IPS-18c (cell line): ENCODE results near the gene CMIP.

ENCODE experiments used
- H3K4me3 ChIP-seq: 2 replicates; pipeline ENCODE4 v1.7.0; 2013; ENCODE audit warnings: low read depth, mild to moderate bottlenecking, low read length, moderate library complexity; ENCODE audit not compliant: insufficient read depth
- H3K9me3 ChIP-seq: one replicate; pipeline ENCODE4 v1.6.1; 2013; ENCODE audit warnings: mild to moderate bottlenecking, low read length, moderate library complexity; ENCODE audit not compliant: control insufficient read depth, insufficient read depth

CMIP gene

DNA sequence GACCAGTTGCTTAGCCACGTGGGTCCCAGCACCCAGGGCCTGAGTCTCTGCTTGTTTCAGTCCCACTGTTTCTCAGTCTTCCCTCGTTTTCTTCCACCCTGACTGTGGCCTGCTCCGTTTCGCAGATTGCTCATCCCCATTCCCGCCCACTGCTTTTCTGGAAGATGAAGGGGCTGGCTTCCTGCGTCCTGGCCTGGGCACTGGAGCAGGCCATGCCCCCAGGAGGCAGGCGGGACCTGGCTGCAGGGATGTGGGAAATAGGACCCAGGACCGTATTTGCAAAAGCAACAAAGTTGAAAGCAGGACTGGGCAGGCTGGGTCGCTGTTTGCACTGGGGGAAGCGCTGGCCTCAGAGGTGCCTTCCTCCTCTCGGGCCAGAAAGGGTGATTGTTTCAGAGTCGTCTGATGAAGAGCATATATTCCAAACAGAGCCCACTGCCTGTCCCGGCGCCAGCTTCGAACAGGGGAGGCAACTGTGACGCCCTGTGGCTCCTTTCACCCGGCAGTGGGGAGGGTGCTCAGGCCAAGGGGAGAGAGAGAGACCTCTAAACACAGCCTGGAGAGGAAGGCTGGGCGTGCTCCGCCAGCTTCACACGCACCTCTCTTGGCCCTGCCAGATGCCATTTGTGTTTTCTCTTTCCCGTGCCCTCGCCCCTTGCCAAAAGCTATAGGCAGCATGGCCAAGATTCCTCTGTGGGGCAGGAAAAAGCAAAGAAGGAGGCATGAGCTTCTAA, 108.6 kb downstream of the CMIP start:
- no peak overlapping the region for H3K4me3 ChIP-seq
- no peaks in the 10 kb centered on the region for H3K9me3 ChIP-seq

DNA sequence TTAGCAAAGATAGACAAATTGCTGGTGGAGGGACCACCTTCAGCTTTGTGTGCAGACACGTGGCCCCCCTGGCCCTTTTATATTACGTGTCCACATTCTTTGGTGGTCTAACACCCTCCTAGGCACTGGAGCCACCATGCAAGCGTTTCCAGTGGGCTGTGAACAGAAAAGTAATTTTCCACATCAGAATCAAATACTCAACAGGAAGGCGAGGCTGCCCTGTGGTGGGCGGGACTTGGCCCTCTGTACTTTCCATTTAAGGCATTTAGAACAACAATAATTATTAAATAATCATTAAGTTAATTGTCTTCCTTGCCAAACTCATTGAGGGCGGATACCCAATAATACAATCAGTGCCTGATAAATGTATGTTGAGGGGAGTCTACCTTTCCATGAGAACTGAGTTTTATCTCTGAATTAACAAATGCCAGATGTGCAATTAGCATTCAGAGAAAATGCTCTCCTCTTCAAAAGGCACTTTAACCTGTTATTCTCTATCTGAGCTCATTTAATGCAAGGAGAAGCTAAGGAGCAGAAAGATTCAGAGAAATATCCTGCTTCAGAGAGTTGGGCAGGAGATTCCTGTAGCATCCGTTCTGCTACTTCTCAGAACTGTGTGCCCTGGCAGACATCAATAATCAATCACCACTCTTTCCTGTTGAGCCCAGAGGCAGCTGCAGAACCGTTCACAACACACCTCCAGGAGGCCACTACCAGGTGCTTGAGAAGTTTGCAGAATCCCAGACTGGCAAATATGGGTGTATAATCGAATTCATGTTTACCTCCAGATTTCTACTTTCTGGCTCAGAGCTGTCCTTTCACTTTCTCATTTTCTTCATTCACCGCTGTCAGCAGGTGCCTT, 109.4 kb downstream of the CMIP start:
- H3K4me3 ChIP-seq: no peak overlapping the region
- H3K9me3 ChIP-seq: no peaks in the 10 kb centered on the region

DNA sequence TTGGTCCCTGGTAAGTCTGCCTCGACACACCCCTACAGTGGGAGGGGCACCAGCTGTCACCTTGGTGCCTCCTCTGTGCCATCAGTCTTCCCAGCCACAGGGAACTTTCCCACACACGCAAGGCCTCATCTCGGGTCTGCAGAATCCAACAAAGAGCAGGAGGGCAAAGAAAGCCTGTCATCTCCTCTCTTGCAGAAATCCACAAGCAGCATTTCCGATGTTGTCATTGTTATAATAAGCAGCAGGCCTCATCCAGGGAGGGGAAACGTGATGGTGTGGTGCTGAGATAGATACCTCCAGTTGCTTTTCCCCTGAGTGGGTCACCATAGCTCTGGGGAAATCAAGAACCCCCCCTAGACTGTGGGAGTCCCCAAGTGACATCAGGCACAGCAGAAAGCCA, 110.4 kb downstream of the CMIP start:
- H3K4me3 ChIP-seq: no peak overlapping the region

DNA sequence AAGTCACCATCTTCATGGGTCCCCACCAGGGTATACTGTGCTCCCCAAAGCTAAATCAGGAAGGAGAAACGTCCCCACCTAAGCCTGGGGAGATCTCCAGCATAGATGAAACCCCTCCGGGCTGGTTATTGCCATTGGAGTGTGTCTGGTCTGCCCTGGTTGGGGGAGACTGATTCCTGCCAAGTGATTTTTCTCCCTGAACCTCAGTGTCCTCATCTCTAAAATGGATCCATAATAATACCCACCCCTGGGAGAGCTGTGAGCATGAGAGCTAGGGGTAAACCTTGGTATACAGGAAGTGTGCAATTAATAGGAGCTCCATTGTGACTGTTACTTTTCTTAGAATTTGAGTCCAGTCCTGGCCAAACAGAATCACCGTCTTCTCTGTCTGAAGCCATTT, 111.1 kb downstream of the CMIP start:
- Histone ChIP-seq H3K4me3 (no peak overlapping the region), H3K9me3 (no peaks in the 10 kb centered on the region)

More for the DNA sequence above, 110.4 kb downstream of the CMIP start:
- no peaks in the 10 kb centered on the region for H3K9me3 ChIP-seq

DNA sequence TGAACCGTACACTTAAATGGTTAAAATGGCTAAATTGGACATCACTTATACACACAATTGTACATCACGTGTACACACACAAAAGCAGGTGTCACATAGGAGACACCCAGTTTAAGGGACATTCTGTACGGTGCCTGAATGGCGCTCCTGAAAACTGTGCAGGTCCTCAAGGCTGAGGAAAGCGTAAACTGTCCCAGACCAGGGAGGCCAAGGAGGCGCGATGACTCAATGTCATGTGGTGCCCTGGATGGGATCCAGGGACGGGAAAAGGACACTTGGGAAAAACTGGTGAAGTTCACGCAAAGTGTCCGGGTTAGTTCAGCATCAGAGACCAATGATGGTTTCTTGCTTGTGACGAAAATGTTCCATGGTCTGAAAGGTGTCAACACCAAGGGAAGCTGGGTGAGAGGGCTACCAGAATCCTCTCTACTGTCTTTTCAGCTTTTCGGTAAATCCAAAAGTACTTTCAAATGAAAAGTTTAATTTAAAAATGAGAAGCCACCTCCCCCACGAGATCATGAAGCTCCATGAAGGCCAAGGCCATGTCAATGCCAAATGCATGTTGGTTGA, 112.2 kb downstream of the CMIP start:
- Histone ChIP-seq H3K4me3 (no peak overlapping the region), H3K9me3 (no peaks in the 10 kb centered on the region)

DNA sequence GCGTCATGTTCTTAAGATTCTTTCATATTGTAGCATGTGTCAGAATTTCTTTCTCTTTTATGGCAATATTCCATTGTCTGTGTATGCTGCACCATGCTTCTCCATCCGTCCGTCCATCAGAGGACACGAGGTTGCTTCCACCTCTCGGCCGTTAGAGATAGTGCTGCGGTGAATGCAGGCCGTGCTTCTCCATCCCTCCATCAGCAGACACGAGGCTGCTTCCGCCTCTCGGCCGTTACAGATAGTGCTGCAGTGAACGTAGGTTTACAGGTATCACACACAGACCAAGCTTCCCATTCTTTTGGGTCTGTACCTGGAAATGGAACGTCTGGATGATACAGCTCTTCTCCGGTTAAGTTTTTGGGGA, 113.5 kb downstream of the CMIP start:
- no peaks in the 10 kb centered on the region for H3K9me3 ChIP-seq

DNA sequence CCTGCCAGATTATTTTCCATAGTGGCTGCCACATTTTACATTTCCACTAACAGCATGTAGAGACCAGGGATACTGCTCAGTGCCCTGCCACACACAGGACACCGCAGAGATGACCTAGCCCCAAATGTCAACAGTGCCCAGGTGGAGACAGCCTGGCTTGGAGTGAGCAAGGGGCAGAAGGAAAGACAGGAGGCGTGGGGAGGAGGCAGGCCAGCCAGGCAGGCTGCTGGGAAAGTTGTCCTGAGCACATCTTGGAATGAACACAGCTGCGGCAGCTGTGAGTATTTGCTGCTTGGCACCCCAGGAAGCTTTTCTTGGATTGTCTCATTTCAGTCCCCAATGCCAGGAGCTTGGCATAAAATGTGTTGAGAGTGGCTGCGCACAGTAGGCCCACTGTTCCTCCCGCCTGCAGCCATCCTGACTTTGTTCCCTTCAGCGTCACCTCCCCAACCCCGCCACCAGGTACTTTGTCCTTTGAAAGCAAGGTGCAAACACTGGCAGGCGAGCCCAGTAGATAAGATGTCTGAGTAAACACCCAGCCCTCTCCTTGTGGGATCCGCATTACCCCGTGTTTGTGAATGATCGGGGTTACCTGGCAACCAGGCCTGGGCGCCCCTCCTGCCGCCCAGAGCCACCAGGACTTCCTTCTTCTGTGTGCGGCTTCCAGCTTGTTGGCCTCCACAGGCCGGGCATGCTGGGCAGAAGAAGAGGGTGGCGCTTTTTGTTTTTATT, 114.0 kb downstream of the CMIP start:
- Histone ChIP-seq H3K9me3 (no peaks in the 10 kb centered on the region), H3K4me3 (no peak overlapping the region)

More for the DNA sequence above, 113.5 kb downstream of the CMIP start:
- H3K4me3 ChIP-seq: no peak overlapping the region

DNA sequence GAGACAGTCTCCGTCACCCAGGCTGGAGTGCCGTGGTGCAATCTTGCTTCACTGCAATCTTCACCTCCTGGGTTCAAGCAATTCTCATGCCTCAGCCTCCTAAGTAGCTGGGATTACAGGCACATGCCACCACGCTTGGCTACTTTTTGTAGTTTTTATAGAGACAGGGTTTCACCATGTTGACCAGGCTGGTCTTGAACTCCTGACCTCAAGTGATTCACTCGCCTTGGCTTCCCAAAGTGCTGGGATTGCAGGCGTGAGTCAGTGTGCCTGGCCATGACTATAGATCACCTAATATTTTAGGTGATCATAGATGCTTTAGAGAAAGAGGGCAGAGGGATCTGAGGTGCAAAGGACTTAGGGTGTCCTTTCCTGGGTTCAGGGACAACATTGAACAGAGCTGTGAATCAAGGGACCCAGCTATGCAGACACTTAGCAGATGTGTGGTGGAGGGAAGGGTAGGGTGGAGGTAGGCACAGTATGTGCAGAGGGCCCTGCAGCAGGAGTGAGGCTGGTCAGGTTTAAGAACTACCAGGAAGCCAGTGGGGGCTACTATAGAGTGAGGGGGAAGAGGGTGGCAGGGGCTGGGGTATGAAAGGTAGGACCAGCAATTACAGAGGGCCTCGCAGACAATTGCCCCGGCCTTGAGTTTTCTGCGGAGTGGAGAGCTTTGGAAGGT, 116.5 kb downstream of the CMIP start:
- H3K9me3 ChIP-seq: no peaks in the 10 kb centered on the region
- H3K4me3 ChIP-seq: no peak overlapping the region

DNA sequence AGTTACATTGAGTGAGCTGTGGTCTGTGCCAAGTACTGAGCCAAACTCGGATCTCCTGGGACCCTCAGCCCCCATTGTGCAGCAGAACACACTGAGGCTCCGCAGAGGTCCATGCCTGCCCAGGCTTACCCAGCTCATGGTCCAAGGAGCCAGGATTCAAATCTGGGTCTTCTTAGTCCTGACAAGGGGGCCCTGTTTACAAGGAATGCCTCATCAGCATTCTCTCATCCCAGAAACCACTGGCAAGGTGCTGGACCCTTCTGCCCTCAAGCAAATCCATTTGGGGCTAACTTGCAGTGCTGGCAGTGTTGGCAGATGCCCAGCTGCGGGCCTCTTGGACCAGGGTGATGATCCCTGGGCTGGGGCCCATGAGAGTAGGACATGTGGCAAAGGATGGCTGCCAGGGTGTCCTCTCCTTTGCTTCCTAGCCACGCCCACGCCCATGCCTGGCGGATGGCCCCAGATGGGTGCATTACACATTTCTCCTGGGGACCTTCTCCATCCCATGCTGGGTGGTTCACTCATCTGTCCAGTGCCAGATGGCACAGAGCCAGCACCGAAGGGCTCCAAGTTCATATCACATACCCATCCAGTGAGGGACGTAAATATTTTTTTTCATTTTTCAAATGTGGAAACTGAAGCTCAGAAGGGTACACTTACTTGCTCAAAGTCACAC, 117.7 kb downstream of the CMIP start:
- Histone ChIP-seq H3K4me3 (no peak overlapping the region), H3K9me3 (no peaks in the 10 kb centered on the region)

DNA sequence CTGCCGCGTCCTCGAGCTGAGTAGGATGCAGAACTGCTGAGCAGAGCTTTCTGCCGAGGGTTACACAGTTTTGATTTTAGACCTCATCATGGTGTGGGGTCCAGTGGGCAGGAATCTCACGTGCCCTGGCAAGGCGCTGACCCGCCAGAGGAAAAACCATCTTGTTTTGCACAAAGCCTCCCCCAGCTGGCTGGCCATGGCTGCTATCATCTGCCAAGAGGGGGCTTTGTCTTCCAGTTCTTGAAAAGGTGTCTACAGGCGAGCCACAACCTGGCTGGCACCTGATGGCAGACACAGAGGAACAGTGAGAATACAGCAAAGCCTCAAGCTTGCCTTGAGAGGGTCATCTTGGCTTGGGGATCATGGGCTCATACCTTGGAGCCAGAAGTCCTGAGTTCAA, 118.3 kb downstream of the CMIP start:
- no peaks in the 10 kb centered on the region for H3K9me3 ChIP-seq
- H3K4me3 ChIP-seq: no peak overlapping the region

DNA sequence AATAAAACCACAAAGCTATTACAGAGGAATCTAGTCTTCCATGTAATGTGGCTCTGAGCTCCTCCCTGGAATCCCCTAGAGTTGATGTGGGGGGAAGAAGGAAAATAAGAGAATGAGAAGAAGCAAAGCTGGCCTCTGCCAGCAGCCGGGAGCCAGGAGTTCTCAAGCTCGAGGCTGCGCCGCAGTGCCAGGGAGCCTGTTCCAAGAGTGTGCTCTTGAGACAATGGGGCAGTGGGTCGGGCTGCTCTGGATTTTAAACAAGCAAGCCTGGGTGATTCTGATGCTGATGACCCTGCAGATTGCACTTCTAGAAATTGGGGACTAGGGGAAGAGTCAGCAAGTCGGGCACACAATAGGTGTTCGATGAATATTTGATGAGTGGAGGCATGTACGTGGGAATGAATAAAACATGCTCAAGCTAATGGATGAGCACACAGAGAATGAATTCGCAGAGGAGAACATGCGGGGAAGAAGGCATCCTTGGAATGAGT, 119.9 kb downstream of the CMIP start:
- H3K4me3 ChIP-seq: no peak overlapping the region
- H3K9me3 ChIP-seq: no peaks in the 10 kb centered on the region

DNA sequence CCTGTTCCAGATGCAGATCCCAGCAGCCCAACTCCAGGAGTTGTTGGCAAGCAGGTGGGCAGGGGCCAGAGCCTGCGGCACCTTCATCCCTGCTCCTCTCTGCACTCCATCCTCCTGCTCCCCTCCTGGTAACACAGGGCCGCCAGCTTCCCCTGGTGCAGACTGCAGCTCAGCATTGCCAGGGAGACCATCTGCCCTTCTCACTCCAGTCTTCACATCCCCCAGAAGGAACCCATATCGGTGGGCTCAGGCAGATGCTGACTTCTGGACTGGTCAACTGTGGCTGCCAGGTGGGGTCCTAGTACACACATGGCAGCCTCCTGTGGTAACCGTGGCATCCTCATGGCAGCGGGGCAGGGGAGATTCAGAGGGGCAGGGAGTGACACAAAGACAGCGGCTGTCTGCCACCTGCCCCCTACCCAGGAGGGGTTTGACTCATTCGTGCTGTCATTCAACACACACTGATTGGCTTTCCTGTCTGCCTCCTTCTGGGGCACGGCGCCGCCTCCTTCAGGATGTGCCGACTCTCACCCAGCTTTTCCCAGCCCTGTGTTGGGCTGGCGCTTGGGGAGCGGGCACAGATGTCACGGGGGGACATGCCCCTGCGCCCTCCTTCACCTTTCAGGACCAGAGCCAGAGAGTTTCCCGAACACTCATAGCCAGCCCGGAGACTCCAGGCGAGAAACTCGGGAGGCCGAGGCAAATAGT, 120.9 kb downstream of the CMIP start:
- Histone ChIP-seq H3K4me3 (no peak overlapping the region), H3K9me3 (no peaks in the 10 kb centered on the region)

DNA sequence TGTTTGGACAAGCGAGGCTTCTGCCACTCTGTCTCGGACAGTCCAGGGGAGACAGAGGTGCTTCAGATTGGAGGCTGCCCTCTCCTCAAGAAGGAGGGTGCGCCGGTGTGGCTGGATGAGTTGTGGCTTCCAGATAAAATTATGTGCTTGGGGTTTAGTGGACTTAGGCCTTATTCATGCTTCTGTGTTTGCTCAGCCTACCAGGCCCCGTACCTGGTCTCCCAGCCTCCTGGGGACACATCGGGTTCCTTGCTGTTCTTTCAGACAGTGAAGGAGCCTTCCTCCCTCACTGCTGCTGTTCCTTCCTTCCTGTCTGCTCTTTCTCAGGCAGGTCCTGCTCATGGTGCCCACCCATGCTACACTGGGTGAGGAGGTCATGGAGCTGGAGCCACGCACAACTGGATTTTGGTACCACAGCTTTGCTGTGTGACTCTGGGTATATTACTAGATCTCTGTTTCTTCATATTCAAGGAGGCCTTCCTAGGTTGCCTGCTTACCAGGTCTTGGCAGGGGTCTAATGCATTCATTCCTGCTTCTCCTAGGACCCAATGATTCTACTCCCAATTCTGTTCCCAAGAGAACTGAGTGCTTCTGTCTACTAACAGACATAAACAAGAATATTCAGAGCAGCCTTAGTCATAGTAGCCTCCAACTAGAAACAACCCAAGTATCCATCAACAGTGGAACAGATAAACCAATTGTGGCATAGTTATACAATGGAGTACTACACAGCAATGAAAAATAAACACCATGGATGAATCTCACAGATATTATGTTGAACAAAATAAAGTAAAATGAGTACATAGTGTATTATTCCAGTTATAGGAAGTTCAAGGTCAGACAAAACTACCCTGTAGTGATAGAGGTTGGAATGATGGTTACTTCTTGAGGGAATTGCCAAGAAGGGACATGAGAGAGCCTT, 121.7 kb downstream of the CMIP start:
- no peak overlapping the region for H3K4me3 ChIP-seq

DNA sequence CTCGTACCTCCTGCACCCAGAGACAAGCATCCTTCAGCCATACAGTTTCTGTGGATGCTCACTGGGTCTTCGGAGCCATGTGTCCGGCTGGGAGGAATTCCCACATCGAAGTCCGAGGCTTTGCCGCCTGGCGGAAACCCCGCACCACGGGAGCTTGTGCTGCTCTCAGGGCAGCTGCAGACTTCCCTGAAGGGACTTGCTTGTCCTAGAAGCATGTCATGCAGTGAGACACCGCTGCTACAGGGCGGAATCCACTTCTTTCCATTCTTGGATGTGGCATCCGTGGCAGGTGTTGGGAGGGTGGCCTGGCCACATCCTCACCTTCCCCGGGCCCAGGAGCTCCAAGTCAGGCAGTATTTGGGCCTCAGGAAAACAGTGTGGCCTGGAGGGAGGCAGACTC, 122.5 kb downstream of the CMIP start:
- Histone ChIP-seq H3K9me3 (no peaks in the 10 kb centered on the region), H3K4me3 (no peak overlapping the region)

More for the DNA sequence above, 121.7 kb downstream of the CMIP start:
- H3K9me3 ChIP-seq: no peaks in the 10 kb centered on the region
